ENCODE results near the gene ANKS1B. TPM values are rescaled to one million over a fixed set of nuclear protein-coding genes. Genes with fewer than 3 reads are reported as not detected.

ANKS1B gene
- total and polyA plus RNA-seq, 4 donors, result 0.03 to 3.4 (median 0.53) TPM

GRCh38 chr12:98951406-98951805 is 1033.3 kb downstream of the ANKS1B start:
- DNase-seq (ENCODE audit: low spot score), result no peak
- Histone ChIP-seq H3K36me3 (ENCODE audit: control insufficient read depth in 4 of 4, insufficient read depth in 3 of 4, low read depth in 1 of 4, low read length in 3 of 4) (no peaks in the 10 kb centered on the region), H3K27ac (ENCODE audit: low read depth in 1 of 2, low read length in 2 of 2) (no peak overlapping the region), H3K4me1 (ENCODE audit: control insufficient read depth in 4 of 4, insufficient read depth in 4 of 4, low read length in 3 of 4) (no peaks in the 10 kb centered on the region), H3K9me3 (ENCODE audit: control insufficient read depth in 4 of 4, low read length in 3 of 4) (no peaks in the 10 kb centered on the region), H3K4me3 (ENCODE audit: low read depth in 1 of 3, low read length in 3 of 3) (no peak overlapping the region), H3K9ac (ENCODE audit: low read depth in 1 of 2, low read length in 2 of 2) (no peak overlapping the region), H3K27me3 (ENCODE audit: control insufficient read depth in 4 of 4, insufficient read depth in 4 of 4, low read length in 3 of 4) (no peaks in the 10 kb centered on the region)
- TF ChIP-seq JUND (IDR thresholded peaks at IDR 0.05) (no peak), SP1 (IDR thresholded peaks at IDR 0.05) (no peak), ATF3 (IDR thresholded peaks at IDR 0.05) (no peak), RXRA (IDR thresholded peaks at IDR 0.05) (no peak), CTCF (IDR thresholded peaks at IDR 0.05; ENCODE audit: low read depth, low read length, missing input control) (no peak), REST (IDR thresholded peaks at IDR 0.05) (no peak), FOXA1 (IDR thresholded peaks at IDR 0.05) (no peak), HNF4G (IDR thresholded peaks at IDR 0.05) (no peak), FOXA2 (IDR thresholded peaks at IDR 0.05) (no peak)
- WGBS, result 84% methylated on average over 7 of the region's 7 CpGs

GRCh38 chr12:98948343-98948949 is 1036.3 kb downstream of the ANKS1B start:
- H3K9ac ChIP-seq (ENCODE audit: low read depth in 1 of 2, low read length in 2 of 2), result no peak overlapping the region
- no peaks in the 10 kb centered on the region for H3K36me3 ChIP-seq (ENCODE audit: control insufficient read depth in 4 of 4, insufficient read depth in 3 of 4, low read depth in 1 of 4, low read length in 3 of 4)
- H3K4me3 ChIP-seq (ENCODE audit: low read depth in 1 of 3, low read length in 3 of 3), result no peak overlapping the region
- WGBS, result 47% methylated on average over 4 of the region's 4 CpGs
- no peak overlapping the region for H3K27ac ChIP-seq (ENCODE audit: low read depth in 1 of 2, low read length in 2 of 2)
- no peaks in the 10 kb centered on the region for H3K27me3 ChIP-seq (ENCODE audit: control insufficient read depth in 4 of 4, insufficient read depth in 4 of 4, low read length in 3 of 4)
- H3K4me1 ChIP-seq (ENCODE audit: control insufficient read depth in 4 of 4, insufficient read depth in 4 of 4, low read length in 3 of 4), result no peaks in the 10 kb centered on the region
- DNase-seq (ENCODE audit: low spot score), result no peak
- H3K9me3 ChIP-seq (ENCODE audit: control insufficient read depth in 4 of 4, low read length in 3 of 4), result no peaks in the 10 kb centered on the region
- TF ChIP-seq YY1 (IDR thresholded peaks at IDR 0.05), result no peak
- no peak for TF ChIP-seq GABPA (IDR thresholded peaks at IDR 0.05 in 1 of 2, conservative IDR thresholded peaks at IDR 0.05 in 1 of 2)
- no peak for TF ChIP-seq ZBTB33 (IDR thresholded peaks at IDR 0.05)
- no peak for TF ChIP-seq NR2F2 (IDR thresholded peaks at IDR 0.05)
- no peak for TF ChIP-seq CTCF (IDR thresholded peaks at IDR 0.05; ENCODE audit: low read depth, low read length, missing input control)
- TF ChIP-seq RXRA (IDR thresholded peaks at IDR 0.05), result no peak
- TF ChIP-seq JUND (IDR thresholded peaks at IDR 0.05), result no peak
- TF ChIP-seq HNF4G (IDR thresholded peaks at IDR 0.05), result no peak
- TF ChIP-seq MAX (IDR thresholded peaks at IDR 0.05), result no peak
- TF ChIP-seq FOXA2 (IDR thresholded peaks at IDR 0.05), result no peak
- no peak for TF ChIP-seq RAD21 (IDR thresholded peaks at IDR 0.05)
- TF ChIP-seq HNF4A (conservative IDR thresholded peaks at IDR 0.05), result no peak
- no peak for TF ChIP-seq FOXA1 (IDR thresholded peaks at IDR 0.05)
- no peak for TF ChIP-seq ATF3 (IDR thresholded peaks at IDR 0.05)
- TF ChIP-seq SP1 (IDR thresholded peaks at IDR 0.05), result no peak
- no peak for TF ChIP-seq EGR1 (IDR thresholded peaks at IDR 0.05; ENCODE audit: low read depth in 2 of 2)
